ENCODE results near the gene ITPR2.
"Not testable (repeated sequence)": the region's sequence is repeated elsewhere in the genome, so short reads cannot be mapped to it uniquely, and the experiment has no call there.

The ITPR2 gene

GRCh38 chr12:26668847-26669246, 164.1 kb downstream of the ITPR2 start:
- in situ Hi-C loops (cut with HindIII; ENCODE audit: low pct_ligation_motif_present, low pct_unique_long_range_greater_than_20kb, low sequenced_read_pairs): no loop called here
- DNase-seq: no peak

DNA sequence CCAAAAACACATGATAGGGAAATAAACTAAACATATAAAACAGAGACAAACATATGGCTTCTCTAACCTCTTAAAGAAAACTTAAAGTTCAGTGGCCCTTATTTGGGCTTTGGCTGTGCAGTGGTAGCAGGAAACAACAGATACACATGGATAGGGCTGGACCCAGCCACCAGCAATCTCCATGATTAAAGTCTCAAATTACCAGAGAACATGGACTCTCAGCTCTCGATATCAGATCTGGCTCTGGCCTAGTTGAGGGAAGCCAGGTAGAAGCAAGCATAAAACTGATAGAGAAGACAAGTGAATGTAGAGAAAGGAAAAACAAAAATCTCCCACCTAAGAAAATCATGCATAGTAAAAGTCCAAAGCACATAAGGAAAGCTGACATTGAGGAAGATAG, 164.8 kb downstream of the ITPR2 start:
- DNase-seq: no peak
- in situ Hi-C loops (cut with HindIII; ENCODE audit: low pct_ligation_motif_present, low pct_unique_long_range_greater_than_20kb, low sequenced_read_pairs): no loop called here

- DNase-seq: no peak
- in situ Hi-C loops (cut with HindIII; ENCODE audit: low pct_ligation_motif_present, low pct_unique_long_range_greater_than_20kb, low sequenced_read_pairs): no loop called here
These were observed 166.7 kb downstream of the ITPR2 start for GRCh38 chr12:26666286-26666685.

DNA sequence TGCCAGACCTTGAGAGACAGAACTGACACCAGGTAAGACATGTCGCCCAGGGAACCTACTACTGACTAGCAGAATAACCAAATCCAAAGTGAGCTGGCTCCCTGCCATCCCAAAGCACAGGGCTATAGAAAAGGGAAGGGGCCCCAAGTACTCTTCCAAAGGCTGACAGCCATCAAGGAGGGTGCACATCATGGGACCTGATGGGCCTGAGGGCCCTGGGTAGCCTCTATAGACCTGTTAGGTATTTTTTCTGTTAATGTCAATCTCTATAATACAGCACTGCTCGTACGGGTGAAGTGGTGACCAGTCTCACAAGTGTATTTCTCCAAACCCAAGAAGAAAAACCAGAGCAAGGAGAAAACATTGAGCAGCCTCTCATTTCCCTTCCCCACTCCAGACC, 171.6 kb downstream of the ITPR2 start:
- in situ Hi-C loops (cut with HindIII; ENCODE audit: low pct_ligation_motif_present, low pct_unique_long_range_greater_than_20kb, low sequenced_read_pairs): no loop called here
- DNase-seq: no peak

- in situ Hi-C loops (cut with HindIII; ENCODE audit: low pct_ligation_motif_present, low pct_unique_long_range_greater_than_20kb, low sequenced_read_pairs): no loop called here
- no peak for DNase-seq
These were observed 173.1 kb downstream of the ITPR2 start for GRCh38 chr12:26659930-26660329.

GRCh38 chr12:26658991-26659390, 174.0 kb downstream of the ITPR2 start:
- in situ Hi-C loops (cut with HindIII; ENCODE audit: low pct_ligation_motif_present, low pct_unique_long_range_greater_than_20kb, low sequenced_read_pairs): no loop called here

DNA sequence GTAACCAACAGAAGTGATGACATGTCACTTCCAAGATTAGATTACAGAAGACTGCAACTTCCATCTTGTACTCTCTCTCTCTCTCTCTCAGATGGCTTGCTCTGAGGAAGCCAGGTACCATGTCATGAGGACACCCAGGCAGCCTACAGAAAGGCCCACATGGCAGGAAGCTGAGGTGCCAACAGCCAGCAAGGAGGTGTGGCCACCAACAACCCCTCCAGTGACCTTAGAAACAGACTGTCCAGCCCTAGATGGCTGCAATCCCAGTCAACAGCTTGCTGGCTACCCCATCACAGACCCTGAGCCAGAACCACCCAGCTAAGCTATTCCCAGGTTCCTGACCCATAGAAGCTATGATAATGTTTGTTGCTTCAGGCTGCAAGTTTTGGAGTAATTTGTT, 178.4 kb downstream of the ITPR2 start:
- DNase-seq: no peak

More at GRCh38 chr12:26658991-26659390, 174.0 kb downstream of the ITPR2 start:
- DNase-seq: no peak

GRCh38 chr12:26651566-26652188, 181.3 kb downstream of the ITPR2 start:
- DNase-seq: peak; percentile 90
- in situ Hi-C loops (cut with HindIII; ENCODE audit: low pct_ligation_motif_present, low pct_unique_long_range_greater_than_20kb, low sequenced_read_pairs): no loop called here

More for the DNA sequence above, 178.4 kb downstream of the ITPR2 start:
- in situ Hi-C loops (cut with HindIII; ENCODE audit: low pct_ligation_motif_present, low pct_unique_long_range_greater_than_20kb, low sequenced_read_pairs): no loop called here

DNA sequence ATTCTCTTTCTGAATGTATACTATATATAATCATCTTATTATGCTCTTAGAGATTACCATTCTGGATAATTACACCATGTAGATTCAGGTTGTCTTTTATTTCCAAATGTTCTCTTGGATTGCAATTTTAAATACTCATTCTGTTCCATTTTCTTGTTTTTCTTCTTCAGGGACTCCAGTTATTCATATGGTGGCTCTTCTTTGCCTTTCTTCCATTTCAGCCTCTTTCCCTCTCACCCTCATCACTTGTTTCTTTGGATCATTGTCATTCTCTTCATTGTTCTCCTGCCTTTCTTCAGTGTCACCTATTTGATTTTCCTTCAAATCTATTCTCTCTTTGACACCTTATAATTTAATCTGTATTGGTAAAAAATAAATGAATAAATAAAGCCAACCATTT, 182.0 kb downstream of the ITPR2 start:
- no peak for DNase-seq
- in situ Hi-C loops (cut with HindIII; ENCODE audit: low pct_ligation_motif_present, low pct_unique_long_range_greater_than_20kb, low sequenced_read_pairs): no loop called here

DNA sequence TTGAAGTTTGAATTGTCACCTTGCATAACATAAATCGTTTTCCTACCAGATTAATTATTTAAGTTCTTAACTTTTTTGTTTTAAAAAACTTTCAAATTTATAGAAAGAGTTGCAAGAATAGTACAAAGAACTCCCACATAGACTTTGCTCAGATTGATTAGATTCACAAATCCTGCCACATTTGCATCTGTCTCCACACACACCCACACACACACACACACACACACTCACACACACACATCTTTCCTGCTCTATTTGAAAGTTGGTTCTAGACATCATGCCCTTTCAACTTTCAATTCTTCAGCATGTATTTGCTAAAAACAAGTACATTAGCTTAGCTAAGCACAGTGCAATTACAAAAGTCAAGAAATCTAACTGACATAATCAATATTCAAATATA, 184.0 kb downstream of the ITPR2 start:
- no peak for DNase-seq
- in situ Hi-C loops (cut with HindIII; ENCODE audit: low pct_ligation_motif_present, low pct_unique_long_range_greater_than_20kb, low sequenced_read_pairs): no loop called here

GRCh38 chr12:26648584-26648983, 184.4 kb downstream of the ITPR2 start:
- in situ Hi-C loops (cut with HindIII; ENCODE audit: low pct_ligation_motif_present, low pct_unique_long_range_greater_than_20kb, low sequenced_read_pairs): no loop called here
- DNase-seq: peak; percentile 95

GRCh38 chr12:26648066-26648465, 184.9 kb downstream of the ITPR2 start:
- no peak for DNase-seq

GRCh38 chr12:26647088-26647487, 185.9 kb downstream of the ITPR2 start:
- no peak for DNase-seq
- in situ Hi-C loops (cut with HindIII; ENCODE audit: low pct_ligation_motif_present, low pct_unique_long_range_greater_than_20kb, low sequenced_read_pairs): no loop called here

More at GRCh38 chr12:26648066-26648465, 184.9 kb downstream of the ITPR2 start:
- in situ Hi-C loops (cut with HindIII; ENCODE audit: low pct_ligation_motif_present, low pct_unique_long_range_greater_than_20kb, low sequenced_read_pairs): no loop called here

DNA sequence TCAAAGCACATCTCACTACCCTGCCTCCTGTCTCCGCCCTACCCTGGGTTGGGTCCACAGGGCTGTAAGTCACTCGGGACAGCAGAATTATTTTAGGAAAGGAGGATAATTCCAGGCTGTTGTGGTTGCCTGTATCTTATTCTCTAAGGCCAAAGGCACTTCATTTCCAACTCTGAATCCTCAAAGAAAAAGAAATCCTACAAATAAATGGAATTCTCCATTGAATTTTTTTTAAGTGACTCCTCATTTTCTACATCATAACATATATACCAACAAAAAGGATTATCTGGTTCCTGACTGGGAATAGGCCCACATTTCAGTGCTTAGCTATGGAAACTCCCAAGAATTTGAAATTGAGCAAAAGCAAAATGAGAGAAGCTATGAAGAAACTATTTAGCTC, 186.4 kb downstream of the ITPR2 start:
- DNase-seq: no peak
- in situ Hi-C loops (cut with HindIII; ENCODE audit: low pct_ligation_motif_present, low pct_unique_long_range_greater_than_20kb, low sequenced_read_pairs): no loop called here

- in situ Hi-C loops (cut with HindIII; ENCODE audit: low pct_ligation_motif_present, low pct_unique_long_range_greater_than_20kb, low sequenced_read_pairs); DNase-seq: not testable (repeated sequence)
These were observed 188.6 kb downstream of the ITPR2 start for GRCh38 chr12:26644376-26644775.

- in situ Hi-C loops (cut with HindIII; ENCODE audit: low pct_ligation_motif_present, low pct_unique_long_range_greater_than_20kb, low sequenced_read_pairs): no loop called here
- no peak for DNase-seq
These were observed 189.3 kb downstream of the ITPR2 start for GRCh38 chr12:26643532-26644315.

GRCh38 chr12:26642361-26642760, 190.6 kb downstream of the ITPR2 start:
- DNase-seq: peak; percentile 97
- in situ Hi-C loops (cut with HindIII; ENCODE audit: low pct_ligation_motif_present, low pct_unique_long_range_greater_than_20kb, low sequenced_read_pairs): no loop called here

DNA sequence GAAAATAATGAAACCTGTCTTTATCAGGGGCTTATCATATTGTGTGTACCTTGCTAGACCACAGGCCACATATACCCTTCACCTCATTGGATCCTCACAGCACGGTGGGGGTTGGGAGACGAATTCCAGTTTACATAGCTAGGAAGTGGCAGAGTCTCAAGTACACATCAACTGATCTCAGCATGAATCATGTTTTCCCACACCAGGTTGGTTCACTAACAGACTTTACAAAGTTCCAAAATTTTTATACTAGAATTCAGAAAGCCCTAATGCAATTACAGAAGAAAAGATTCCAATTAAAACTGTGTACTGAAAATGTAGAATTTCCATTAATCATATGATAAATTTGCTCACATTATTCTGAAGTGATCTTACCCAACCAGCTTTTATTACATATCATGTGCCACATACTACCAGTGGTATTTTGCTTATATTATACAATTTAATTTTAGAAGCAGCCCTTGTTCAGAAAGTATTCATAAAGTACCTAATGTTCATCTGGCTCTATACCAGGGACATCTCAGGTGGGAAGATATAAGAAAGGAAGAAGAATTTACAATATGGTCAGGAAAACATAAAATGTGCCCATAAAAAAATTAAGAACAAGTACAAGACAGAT, 196.2 kb downstream of the ITPR2 start:
- peak; percentile 92 for DNase-seq
- in situ Hi-C loops (cut with HindIII; ENCODE audit: low pct_ligation_motif_present, low pct_unique_long_range_greater_than_20kb, low sequenced_read_pairs): no loop called here

- peak; percentile 46 for DNase-seq
- in situ Hi-C loops (cut with HindIII; ENCODE audit: low pct_ligation_motif_present, low pct_unique_long_range_greater_than_20kb, low sequenced_read_pairs): no loop called here
These were observed 199.3 kb downstream of the ITPR2 start for GRCh38 chr12:26633591-26634210.

Data from ACHN (cell line).